Lung (tissue), 12 donors: ENCODE results near the gene EPHA7. TPM values are rescaled to one million over a fixed set of nuclear protein-coding genes. Genes with fewer than 3 reads are reported as not detected.

Source experiments
- ATAC-seq: fragments of 200-7000 bp; cut with Tn5 transposase; one replicate; pipeline ENCODE4 v1.9.1; 2020; ENCODE audit warnings: moderate number of reproducible peaks; ENCODE audit not compliant: insufficient read depth, low FRiP score
- DNase-seq, 3 donors: peaks; one replicate each; pipeline ENCODE4 v3.0.0-alpha.2; 2013 to 2017
- H3K27ac ChIP-seq, 2 donors: one replicate each; pipeline ENCODE4 v1.5.1; 2013; ENCODE audit warnings: mild to moderate bottlenecking in 2 of 2, moderate library complexity in 2 of 2, control low read depth in 1 of 2, inconsistent platforms in 1 of 2, low read depth in 1 of 2, low read length in 1 of 2
- H3K27me3 ChIP-seq, 3 donors: one replicate each; pipeline ENCODE4 v1.5.1; 2013; ENCODE audit warnings: low read length in 2 of 3; ENCODE audit not compliant: control insufficient read depth in 3 of 3, insufficient read depth in 3 of 3
- H3K36me3 ChIP-seq, 4 donors: one replicate each; pipeline ENCODE4 v1.5.1; 2013; ENCODE audit warnings: low read length in 4 of 4, mild to moderate bottlenecking in 1 of 4, moderate library complexity in 1 of 4; ENCODE audit not compliant: control insufficient read depth in 4 of 4, insufficient read depth in 4 of 4
- H3K4me1 ChIP-seq, 5 donors: one replicate each; pipeline ENCODE4 v1.5.1; 2013; ENCODE audit warnings: low read length in 5 of 5, mild to moderate bottlenecking in 2 of 5, moderate library complexity in 1 of 5; ENCODE audit not compliant: control insufficient read depth in 5 of 5, insufficient read depth in 5 of 5
- H3K4me3 ChIP-seq: one replicate; pipeline ENCODE4 v1.5.1; 2013; ENCODE audit warnings: mild to moderate bottlenecking, control low read depth, moderate library complexity
- H3K9ac ChIP-seq, 2 donors: one replicate each; pipeline ENCODE4 v1.5.1; 2013; ENCODE audit warnings: low read length in 2 of 2, control low read depth in 1 of 2; ENCODE audit not compliant: insufficient read depth in 1 of 2
- H3K9me3 ChIP-seq, 4 donors: one replicate each; pipeline ENCODE4 v1.5.1; 2013; ENCODE audit warnings: low read length in 3 of 4, mild to moderate bottlenecking in 1 of 4, moderate library complexity in 1 of 4; ENCODE audit not compliant: control insufficient read depth in 4 of 4, insufficient read depth in 3 of 4
- WGBS, 2 donors: extraction: QIAGEN DNeasy Blood & Tissue Kit; methylation state at CpG; one replicate each; pipeline ENCODE4 v1.1.7; 2013; 5-methylcytosine and 5-hydroxymethylcytosine counted together
- polyA plus RNA-seq, 2 donors: library from polyadenylated mRNA; stranded (reverse); fragments of 200-250 nt; gene quantifications; one replicate each; pipeline ENCODE4 v1.2.1, GENCODE V29; 2013
- total RNA-seq, 2 donors: library from RNA; depleted of rRNA in 1 of 2; stranded (reverse); fragments of >200 nt in 1 of 2; gene quantifications; one replicate each; pipeline ENCODE4 v1.2.1, GENCODE V29; 2014 to 2021
- TF ChIP-seq, protein P1 (sequence below): IDR thresholded peaks from 2 replicates; pipeline ENCODE4 v1.5.1; 2012; ENCODE audit warnings: mild to moderate bottlenecking; ENCODE audit errors: control extremely low read depth, extremely low read depth
- donor health status: control.
- donor health status: control.
- donor health status: Bipolar disorder and iron deficiency.
- donor health status: healthy.
- donor health status: DM: yes; HTN: yes; CAD: no.

The EPHA7 gene
- total and polyA plus RNA-seq, 4 donors, result 0.06 to 6.3 (median 0.62) TPM

DNA sequence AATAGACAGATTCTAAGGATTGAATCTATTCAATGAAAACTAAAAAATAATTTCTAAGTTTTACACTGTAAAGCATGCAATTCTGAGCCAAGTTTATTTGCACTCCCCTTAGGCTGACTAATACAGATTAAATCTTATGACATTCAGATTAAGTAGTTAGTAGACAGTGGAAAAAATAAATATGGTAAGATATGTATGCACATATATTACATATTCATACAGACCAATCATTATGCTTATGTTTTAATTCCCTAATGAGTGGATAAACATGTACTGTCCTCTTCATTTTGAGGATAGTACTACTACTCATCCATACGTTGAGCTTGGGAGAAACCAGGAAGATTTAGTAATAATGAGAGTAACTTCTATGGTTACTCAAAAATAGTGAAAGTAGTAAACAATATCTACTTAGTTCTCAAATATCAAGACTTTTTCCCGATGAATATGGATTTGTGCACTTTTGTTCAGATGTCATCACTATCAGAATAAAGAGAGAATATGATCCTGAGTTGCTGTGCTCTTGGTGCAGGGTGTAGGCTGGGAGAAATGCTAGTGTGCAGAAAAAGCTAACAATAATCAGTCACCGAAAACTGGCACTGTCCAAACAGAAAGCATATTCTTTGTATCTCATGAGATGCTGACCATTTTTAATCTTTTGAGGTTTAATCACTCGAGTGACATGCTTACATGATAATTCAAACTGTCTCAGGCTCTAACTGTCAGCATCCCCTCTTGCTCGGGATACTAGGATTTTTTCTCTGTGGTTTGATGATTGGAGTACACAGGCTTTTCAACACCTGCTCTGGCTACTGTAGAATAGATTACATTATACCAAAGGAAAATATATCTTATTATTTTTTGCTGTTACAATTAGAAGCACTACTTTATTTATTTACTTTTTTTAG, 111.6 kb downstream of the EPHA7 start:
- Histone ChIP-seq H3K9me3 (no peaks in the 10 kb centered on the region), H3K4me3 (no peak overlapping the region), H3K4me1 (no peaks in the 10 kb centered on the region), H3K9ac (no peak overlapping the region), H3K27ac (no peak overlapping the region), H3K36me3 (no peaks in the 10 kb centered on the region), H3K27me3 (no peaks in the 10 kb centered on the region)
- ATAC-seq (no peak), DNase-seq (no peak)
- TF ChIP-seq, protein P1, sequence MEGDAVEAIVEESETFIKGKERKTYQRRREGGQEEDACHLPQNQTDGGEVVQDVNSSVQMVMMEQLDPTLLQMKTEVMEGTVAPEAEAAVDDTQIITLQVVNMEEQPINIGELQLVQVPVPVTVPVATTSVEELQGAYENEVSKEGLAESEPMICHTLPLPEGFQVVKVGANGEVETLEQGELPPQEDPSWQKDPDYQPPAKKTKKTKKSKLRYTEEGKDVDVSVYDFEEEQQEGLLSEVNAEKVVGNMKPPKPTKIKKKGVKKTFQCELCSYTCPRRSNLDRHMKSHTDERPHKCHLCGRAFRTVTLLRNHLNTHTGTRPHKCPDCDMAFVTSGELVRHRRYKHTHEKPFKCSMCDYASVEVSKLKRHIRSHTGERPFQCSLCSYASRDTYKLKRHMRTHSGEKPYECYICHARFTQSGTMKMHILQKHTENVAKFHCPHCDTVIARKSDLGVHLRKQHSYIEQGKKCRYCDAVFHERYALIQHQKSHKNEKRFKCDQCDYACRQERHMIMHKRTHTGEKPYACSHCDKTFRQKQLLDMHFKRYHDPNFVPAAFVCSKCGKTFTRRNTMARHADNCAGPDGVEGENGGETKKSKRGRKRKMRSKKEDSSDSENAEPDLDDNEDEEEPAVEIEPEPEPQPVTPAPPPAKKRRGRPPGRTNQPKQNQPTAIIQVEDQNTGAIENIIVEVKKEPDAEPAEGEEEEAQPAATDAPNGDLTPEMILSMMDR, result no peak
- 79% methylated on average over 5 of the region's 5 CpGs for WGBS, 2 donors

DNA sequence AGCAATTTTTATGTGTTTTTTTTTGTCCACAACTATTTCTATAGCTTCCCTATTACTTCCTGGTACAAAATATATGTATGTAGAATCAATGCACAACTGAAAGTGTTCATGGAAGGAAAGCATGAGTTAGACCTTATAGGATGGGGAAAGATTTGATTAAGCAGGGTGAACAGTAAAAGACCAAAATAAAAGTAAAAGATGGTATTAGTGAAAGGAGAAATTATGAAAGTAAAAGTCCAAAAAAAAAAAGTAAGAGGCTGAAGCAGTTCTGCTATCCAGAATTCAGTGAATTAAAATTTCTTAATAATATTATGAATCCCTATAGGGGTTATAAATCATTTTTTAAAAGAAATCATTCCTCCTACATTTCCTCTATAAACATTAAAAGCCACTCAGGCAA, 114.3 kb downstream of the EPHA7 start:
- no peaks in the 10 kb centered on the region for H3K4me1 ChIP-seq

DNA sequence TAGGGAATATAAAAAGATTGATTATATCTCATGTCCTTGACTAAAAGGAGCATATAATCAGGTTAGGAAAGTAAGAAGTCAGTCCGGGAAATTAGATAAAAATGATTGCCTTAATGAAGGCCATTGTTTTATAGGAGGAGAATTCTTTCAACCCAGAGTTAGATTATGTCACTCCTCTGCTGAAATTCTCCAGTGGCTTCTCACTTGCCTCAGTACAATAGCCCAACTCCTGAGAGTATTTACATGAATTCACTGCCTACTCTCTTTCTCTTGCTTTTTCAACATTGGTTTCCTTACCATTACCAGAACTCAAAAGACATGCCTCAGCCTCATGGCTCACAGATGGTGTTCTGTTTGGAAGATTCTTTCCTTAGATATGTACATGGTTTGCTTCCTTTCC, 114.9 kb downstream of the EPHA7 start:
- DNase-seq (no peak), ATAC-seq (no peak)
- Histone ChIP-seq H3K9ac (no peak overlapping the region), H3K9me3 (no peaks in the 10 kb centered on the region), H3K27me3 (no peaks in the 10 kb centered on the region), H3K4me1 (no peaks in the 10 kb centered on the region), H3K36me3 (no peaks in the 10 kb centered on the region), H3K27ac (no peak overlapping the region), H3K4me3 (no peak overlapping the region)
- WGBS, 2 donors, result 94 to 96% methylated on average over 1 of the region's 1 CpG
- TF ChIP-seq, protein P1, result no peak

More for the DNA sequence above, 114.3 kb downstream of the EPHA7 start:
- H3K4me3 ChIP-seq, result no peak overlapping the region
- TF ChIP-seq, protein P1, result no peak
- H3K36me3 ChIP-seq, result no peaks in the 10 kb centered on the region
- ATAC-seq (no peak), DNase-seq (no peak)
- H3K27ac ChIP-seq, result no peak overlapping the region
- no peaks in the 10 kb centered on the region for H3K9me3 ChIP-seq
- no peak overlapping the region for H3K9ac ChIP-seq
- no peaks in the 10 kb centered on the region for H3K27me3 ChIP-seq
